Karpas-422 (cell line): ENCODE measurements around the gene CORO7. TPM values are rescaled to one million over a fixed set of nuclear protein-coding genes. Genes with fewer than 3 reads are reported as not detected.
A peak's percentile ranks its signal among the peaks of the same experiment; 100 is the strongest.

ENCODE experiments used
- DNase-seq: peaks from one replicate; pipeline ENCODE4 v3.0.0-alpha.2; 2015
- H2AFZ ChIP-seq: fragments of 200-600 bp; sonication (generic); 2 replicates; pipeline ENCODE4 v1.6.1; 2014; ENCODE audit warnings: antibody characterized with exemption, low read length, mixed read lengths
- H3K27ac ChIP-seq: fragments of 200-600 bp; sonication (generic); 2 replicates; pipeline ENCODE4 v1.5.1; 2014; ENCODE audit warnings: mild to moderate bottlenecking, low read length, moderate library complexity
- H3K27me3 ChIP-seq: fragments of 200-600 bp; sonication (generic); 2 replicates; pipeline ENCODE4 v1.6.1; 2014; ENCODE audit warnings: low read length, mixed read lengths
- H3K36me3 ChIP-seq: fragments of 200-600 bp; sonication (generic); 2 replicates; pipeline ENCODE4 v1.6.1; 2014; ENCODE audit warnings: low read length, mixed read lengths; ENCODE audit not compliant: insufficient read depth
- H3K4me1 ChIP-seq: fragments of 200-600 bp; sonication (generic); 2 replicates; pipeline ENCODE4 v1.6.1; 2014; ENCODE audit warnings: mild to moderate bottlenecking, low read length, mixed read lengths
- H3K4me2 ChIP-seq: fragments of 200-600 bp; sonication (generic); 2 replicates; pipeline ENCODE4 v1.6.1; 2014; ENCODE audit warnings: low read length, low read depth, mild to moderate bottlenecking; ENCODE audit not compliant: poor library complexity, severe bottlenecking
- H3K4me3 ChIP-seq: fragments of 200-600 bp; sonication (generic); 2 replicates; pipeline ENCODE4 v1.5.1; 2014; ENCODE audit warnings: mild to moderate bottlenecking, antibody characterized with exemption, low read length, mixed read lengths
- H3K79me2 ChIP-seq: fragments of 200-600 bp; sonication (generic); 2 replicates; pipeline ENCODE4 v1.6.1; 2014; ENCODE audit warnings: mild to moderate bottlenecking, low read length, mixed read lengths
- H3K9ac ChIP-seq: fragments of 200-600 bp; sonication (generic); 2 replicates; pipeline ENCODE4 v1.6.0; 2014; ENCODE audit warnings: low read length
- H3K9me2 ChIP-seq: fragments of 200-600 bp; sonication (generic), shearing (Covaris generic); replicated peaks from 2 replicates; pipeline ENCODE4 v1.6.0; 2014; ENCODE audit warnings: mild to moderate bottlenecking, low read length, moderate library complexity; ENCODE audit not compliant: insufficient read depth
- H3K9me3 ChIP-seq: fragments of 300-700, 200-600 bp; sonication (generic); 2 replicates; pipeline ENCODE4 v1.6.1; 2014; ENCODE audit warnings: low read length, mixed read lengths
- H4K20me1 ChIP-seq: fragments of 200-600 bp; sonication (generic); 2 replicates; pipeline ENCODE4 v1.6.1; 2014; ENCODE audit warnings: mild to moderate bottlenecking, antibody characterized with exemption, low read length, low read depth; ENCODE audit not compliant: insufficient read depth
- total RNA-seq: library from RNA; depleted of rRNA; stranded (reverse); fragments of >200 nt; shearing (Covaris generic); gene quantifications from 2 replicates; pipeline ENCODE4 v1.2.3, GENCODE V29; 2014; ENCODE audit warnings: low replicate concordance

The CORO7 gene
- total RNA-seq, 1 experiment from 2014 or later, result 46.2 TPM

GRCh38 chr16:4315186-4316107 lies 100.9 kb downstream of the CORO7 start, which contains the start of gene GLIS2:
Gene GLIS2, plus strand, starts transcription at chr16:4316067. Its CDS starts 16,214 bp downstream, at chr16:4332281.
- H3K4me3 ChIP-seq, result no peak within 1 kb of the TSS; the same call in 1 of the 2 replicates
- peak within 1 kb of the TSS; percentile 41 for H3K4me2 ChIP-seq
- DNase-seq, result no peak
- H4K20me1 ChIP-seq, result no peaks in the 10 kb centered on the region
- H3K27ac ChIP-seq, result no peak within 1 kb of the TSS
- H3K36me3 ChIP-seq, result no peaks in the 10 kb centered on the region
- no peak within 1 kb of the TSS for H2AFZ ChIP-seq
- H3K9me3 ChIP-seq, result no peaks in the 10 kb centered on the region
- H3K9ac ChIP-seq, result peak within 1 kb of the TSS; percentile 30; the same call in 1 of the 2 replicates
- no peaks in the 10 kb centered on the region for H3K9me2 ChIP-seq
- H3K4me1 ChIP-seq, result peaks cover 12% of the 10 kb centered on the region
- no peaks in the 10 kb centered on the region for H3K79me2 ChIP-seq
- peaks cover 3% of the 10 kb centered on the region; the same call in 1 of the 2 replicates for H3K27me3 ChIP-seq

DNA sequence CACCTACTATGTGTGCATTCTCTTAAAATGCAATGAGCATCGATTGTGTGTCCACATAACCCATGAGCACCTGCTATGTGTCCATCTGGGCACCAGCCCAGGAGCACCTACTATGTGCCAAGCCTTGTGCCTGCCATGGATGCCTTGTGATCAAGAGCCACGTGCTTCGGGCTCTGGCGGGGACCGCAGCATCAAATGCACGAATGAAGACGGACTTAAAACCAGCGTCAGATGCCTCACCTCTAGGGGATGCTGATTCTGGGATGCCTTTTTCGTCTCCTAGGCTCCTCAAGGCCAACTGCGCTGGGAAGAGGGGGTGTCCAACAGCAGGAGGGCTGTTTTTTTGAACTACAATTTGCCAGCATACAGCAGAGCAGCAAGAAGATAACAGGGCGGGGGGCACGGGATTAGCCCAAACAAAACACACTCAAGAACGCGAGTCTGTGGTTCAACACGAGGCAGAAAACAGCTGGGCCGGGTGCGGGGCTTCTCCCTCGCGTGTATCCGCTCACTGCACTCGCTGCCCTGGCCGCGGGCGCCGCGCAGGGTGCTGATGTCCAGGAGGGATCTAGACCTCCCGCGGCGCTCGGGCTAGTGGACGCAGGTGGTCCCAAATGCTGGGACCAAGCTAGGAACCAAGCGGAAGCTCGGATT lies 101.7 kb downstream of the CORO7 start:
- Histone ChIP-seq H3K4me2 (peak overlapping the region; percentile 5), H3K9me2 (no peaks in the 10 kb centered on the region), H3K9me3 (no peaks in the 10 kb centered on the region), H2AFZ (no peak overlapping the region), H3K27me3 (peaks cover 3% of the 10 kb centered on the region; the same call in 1 of the 2 replicates), H3K9ac (no peak overlapping the region), H3K36me3 (no peaks in the 10 kb centered on the region), H3K4me3 (no peak overlapping the region), H4K20me1 (no peaks in the 10 kb centered on the region), H3K27ac (no peak overlapping the region), H3K79me2 (no peaks in the 10 kb centered on the region), H3K4me1 (peaks cover 16% of the 10 kb centered on the region)
- peak; percentile 69 for DNase-seq

GRCh38 chr16:4313563-4314531 lies 102.5 kb downstream of the CORO7 start:
- Histone ChIP-seq H3K9me2 (no peaks in the 10 kb centered on the region), H4K20me1 (no peaks in the 10 kb centered on the region), H3K4me3 (no peak overlapping the region), H3K36me3 (no peaks in the 10 kb centered on the region), H2AFZ (peak overlapping the region; percentile 62; the same call in 1 of the 2 replicates), H3K27ac (no peak overlapping the region), H3K9me3 (no peaks in the 10 kb centered on the region), H3K27me3 (peaks cover 3% of the 10 kb centered on the region; the same call in 1 of the 2 replicates), H3K9ac (no peak overlapping the region), H3K4me2 (no peak overlapping the region), H3K4me1 (peaks cover 15% of the 10 kb centered on the region), H3K79me2 (no peaks in the 10 kb centered on the region)
- peak; percentile 86 for DNase-seq

GRCh38 chr16:4309833-4310266 lies 106.5 kb downstream of the CORO7 start:
- Histone ChIP-seq H3K27me3 (peaks cover 3% of the 10 kb centered on the region; the same call in 1 of the 2 replicates), H3K36me3 (peaks cover 11% of the 10 kb centered on the region), H3K4me1 (peaks cover 28% of the 10 kb centered on the region), H3K27ac (no peak overlapping the region), H3K79me2 (peaks cover 22% of the 10 kb centered on the region), H3K9me2 (no peaks in the 10 kb centered on the region), H3K9me3 (no peaks in the 10 kb centered on the region), H3K9ac (peak overlapping the region; percentile 50), H3K4me2 (peak overlapping the region; percentile 33), H3K4me3 (no peak overlapping the region), H4K20me1 (no peaks in the 10 kb centered on the region), H2AFZ (peak overlapping the region; percentile 55; the same call in 1 of the 2 replicates)
- DNase-seq, result peak; percentile 91

DNA sequence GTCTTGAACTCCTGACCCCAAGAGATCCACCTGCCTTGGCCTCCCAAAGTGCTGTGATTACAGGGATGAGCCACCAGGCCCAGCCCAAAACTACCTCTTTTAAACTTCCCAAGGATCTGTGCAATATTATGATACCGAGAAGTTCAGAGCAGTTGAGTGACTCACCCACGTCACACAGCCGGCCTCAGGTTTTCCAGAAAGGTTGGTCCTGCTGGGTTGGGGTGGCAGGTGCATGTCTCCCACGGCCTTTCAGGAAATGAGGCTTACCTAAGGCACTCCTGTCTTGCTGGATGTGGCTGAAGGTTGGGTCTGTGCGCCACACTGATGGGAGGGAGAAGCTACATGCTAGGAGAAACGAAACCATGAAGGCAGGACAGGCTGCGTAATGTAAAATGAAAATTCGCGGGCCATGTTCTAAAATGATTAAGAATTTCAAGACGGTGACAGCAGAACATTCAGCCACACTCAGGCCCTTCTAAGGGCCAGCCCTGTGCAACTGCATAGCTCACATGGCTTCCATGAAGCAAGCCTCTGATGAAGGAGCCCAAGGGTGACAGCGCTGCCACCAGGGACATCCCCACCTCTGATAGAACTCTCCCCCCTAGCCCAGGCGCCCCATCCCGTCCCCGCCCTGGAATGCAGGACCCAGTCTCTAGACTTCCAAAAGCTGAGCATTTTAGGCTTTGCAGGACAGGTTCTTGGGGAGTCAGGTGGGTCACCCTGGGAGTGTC lies 107.1 kb downstream of the CORO7 start:
- no peak for DNase-seq
- Histone ChIP-seq H3K9me2 (no peaks in the 10 kb centered on the region), H3K27ac (no peak overlapping the region)

DNA sequence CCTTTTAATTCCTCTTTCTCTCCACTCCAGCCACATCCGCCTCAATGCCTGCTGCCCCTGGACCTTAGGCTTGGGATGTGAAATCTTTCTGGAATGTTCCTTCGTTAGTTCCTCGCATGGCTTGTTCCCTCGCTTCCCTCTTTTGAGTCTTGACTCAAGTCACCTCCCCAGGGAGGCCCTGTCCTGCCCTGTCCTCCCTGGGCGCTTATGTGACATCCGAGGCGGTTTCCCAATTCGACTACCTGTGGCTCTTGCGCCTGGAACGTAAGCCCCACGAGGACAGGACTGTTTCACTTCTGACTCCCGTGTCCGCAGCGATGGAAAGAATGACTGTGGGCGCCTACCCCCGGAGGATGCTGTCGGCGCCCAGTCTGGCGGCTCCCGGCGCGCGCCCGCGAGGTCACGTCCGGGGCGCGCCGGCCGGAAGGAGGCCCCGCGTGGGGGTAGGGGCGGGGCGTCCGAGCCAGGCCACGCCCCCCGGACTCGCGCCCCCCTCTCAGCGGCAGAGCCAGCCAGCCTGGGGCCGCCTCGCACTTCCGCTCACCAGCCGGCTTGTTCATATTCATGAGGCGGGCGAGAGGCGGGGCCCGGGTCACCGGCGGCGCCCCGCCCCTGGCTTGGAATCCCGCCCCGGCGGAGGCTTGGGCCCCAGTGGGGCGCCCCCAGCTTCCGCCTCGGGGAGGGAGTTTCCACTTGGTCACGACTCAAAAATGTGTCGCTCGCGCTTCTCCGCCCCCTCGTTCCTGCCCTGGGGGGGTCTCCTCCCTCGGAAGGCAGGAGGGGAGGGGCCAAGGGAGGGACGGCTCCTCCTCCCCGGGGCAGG lies 109.0 kb downstream of the CORO7 start:
- H3K4me1 ChIP-seq, result peaks cover 28% of the 10 kb centered on the region
- no peaks in the 10 kb centered on the region for H3K9me3 ChIP-seq
- no peaks in the 10 kb centered on the region for H3K27me3 ChIP-seq
- H3K36me3 ChIP-seq, result peaks cover 11% of the 10 kb centered on the region
- no peaks in the 10 kb centered on the region for H4K20me1 ChIP-seq
- H3K4me2 ChIP-seq, result peak overlapping the region; percentile 88
- H3K9ac ChIP-seq, result peak overlapping the region; percentile 93
- peak overlapping the region; percentile 97 for H3K4me3 ChIP-seq
- H3K27ac ChIP-seq, result peak overlapping the region; percentile 75
- H3K9me2 ChIP-seq, result no peaks in the 10 kb centered on the region
- peaks cover 32% of the 10 kb centered on the region for H3K79me2 ChIP-seq
- H2AFZ ChIP-seq, result peak overlapping the region; percentile 31; the same call in 1 of the 2 replicates
- DNase-seq, result peak; percentile 99

More for the DNA sequence above, 107.1 kb downstream of the CORO7 start:
- Histone ChIP-seq H3K27me3 (peaks cover 3% of the 10 kb centered on the region; the same call in 1 of the 2 replicates), H2AFZ (no peak overlapping the region), H3K9me3 (no peaks in the 10 kb centered on the region), H3K36me3 (peaks cover 11% of the 10 kb centered on the region), H3K9ac (no peak overlapping the region), H3K79me2 (peaks cover 26% of the 10 kb centered on the region), H3K4me1 (peaks cover 28% of the 10 kb centered on the region), H4K20me1 (no peaks in the 10 kb centered on the region), H3K4me2 (peak overlapping the region; percentile 33), H3K4me3 (no peak overlapping the region)
